ENCODE measurements around the gene CHKA.

DNA sequence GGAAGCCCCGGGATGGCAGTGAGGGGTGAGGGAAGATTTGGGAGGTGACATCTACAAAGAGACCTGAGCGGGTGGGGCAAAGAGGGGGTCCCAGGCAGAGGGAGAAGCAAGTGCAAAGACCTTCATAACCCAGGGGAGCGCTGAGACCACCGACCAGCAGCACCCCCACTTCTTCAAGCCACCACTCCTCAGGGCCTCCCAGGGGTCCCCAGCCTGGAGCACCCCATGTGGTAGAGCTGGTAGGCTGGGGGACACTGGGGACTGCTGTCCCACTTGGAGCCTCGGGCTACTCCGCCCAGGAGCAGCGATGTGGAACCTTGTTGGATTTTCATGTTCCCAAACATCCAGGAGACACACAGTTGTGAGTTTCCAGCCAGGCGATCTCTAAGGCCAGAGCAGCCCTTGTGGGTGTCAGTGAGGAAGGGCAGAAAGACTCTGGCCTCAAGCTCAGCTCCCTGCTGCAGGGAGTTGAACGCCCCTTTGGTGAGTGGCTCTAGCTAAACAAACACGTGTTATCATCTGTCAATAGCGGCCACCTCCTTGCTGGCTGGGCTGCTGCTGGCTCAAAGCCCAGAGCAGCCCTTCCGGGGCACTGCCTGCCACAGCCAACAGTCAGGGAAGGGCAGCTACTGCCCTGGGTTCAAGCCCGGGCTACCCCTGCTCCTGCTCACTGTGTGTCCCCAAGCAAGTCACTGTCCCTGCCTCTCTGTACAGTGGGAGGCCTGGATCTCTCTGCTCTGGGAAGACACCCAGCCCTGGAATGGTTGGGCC, 25.7 kb upstream of the CHKA start:
- TF ChIP-seq TAF1 (IDR thresholded peaks at IDR 0.05; ENCODE audit: borderline replicate concordance, low read depth, low read length) (no peak), POLR2AphosphoS5 (IDR thresholded peaks at IDR 0.05; ENCODE audit: low read depth, low read length) (no peak), MXI1 (IDR thresholded peaks at IDR 0.05; ENCODE audit: low read depth, low read length) (peak; percentile 96), NFIC (IDR thresholded peaks at IDR 0.05; ENCODE audit: borderline replicate concordance) (peak; percentile 22; the same call in 1 of the 2 replicates), RFX5 (IDR thresholded peaks at IDR 0.05; ENCODE audit: low read length) (no peak), YY1 (IDR thresholded peaks at IDR 0.05; ENCODE audit: low read depth) (no peak), TEAD4 (IDR thresholded peaks at IDR 0.05; ENCODE audit: borderline replicate concordance, insufficient read depth) (no peak), EZH2phosphoT487 (IDR thresholded peaks at IDR 0.05; ENCODE audit: borderline replicate concordance, low read depth) (no peak)
- TF ChIP-seq, protein P1, sequence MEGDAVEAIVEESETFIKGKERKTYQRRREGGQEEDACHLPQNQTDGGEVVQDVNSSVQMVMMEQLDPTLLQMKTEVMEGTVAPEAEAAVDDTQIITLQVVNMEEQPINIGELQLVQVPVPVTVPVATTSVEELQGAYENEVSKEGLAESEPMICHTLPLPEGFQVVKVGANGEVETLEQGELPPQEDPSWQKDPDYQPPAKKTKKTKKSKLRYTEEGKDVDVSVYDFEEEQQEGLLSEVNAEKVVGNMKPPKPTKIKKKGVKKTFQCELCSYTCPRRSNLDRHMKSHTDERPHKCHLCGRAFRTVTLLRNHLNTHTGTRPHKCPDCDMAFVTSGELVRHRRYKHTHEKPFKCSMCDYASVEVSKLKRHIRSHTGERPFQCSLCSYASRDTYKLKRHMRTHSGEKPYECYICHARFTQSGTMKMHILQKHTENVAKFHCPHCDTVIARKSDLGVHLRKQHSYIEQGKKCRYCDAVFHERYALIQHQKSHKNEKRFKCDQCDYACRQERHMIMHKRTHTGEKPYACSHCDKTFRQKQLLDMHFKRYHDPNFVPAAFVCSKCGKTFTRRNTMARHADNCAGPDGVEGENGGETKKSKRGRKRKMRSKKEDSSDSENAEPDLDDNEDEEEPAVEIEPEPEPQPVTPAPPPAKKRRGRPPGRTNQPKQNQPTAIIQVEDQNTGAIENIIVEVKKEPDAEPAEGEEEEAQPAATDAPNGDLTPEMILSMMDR (IDR thresholded peaks at IDR 0.05) = no peak
- TF ChIP-seq, protein P2, sequence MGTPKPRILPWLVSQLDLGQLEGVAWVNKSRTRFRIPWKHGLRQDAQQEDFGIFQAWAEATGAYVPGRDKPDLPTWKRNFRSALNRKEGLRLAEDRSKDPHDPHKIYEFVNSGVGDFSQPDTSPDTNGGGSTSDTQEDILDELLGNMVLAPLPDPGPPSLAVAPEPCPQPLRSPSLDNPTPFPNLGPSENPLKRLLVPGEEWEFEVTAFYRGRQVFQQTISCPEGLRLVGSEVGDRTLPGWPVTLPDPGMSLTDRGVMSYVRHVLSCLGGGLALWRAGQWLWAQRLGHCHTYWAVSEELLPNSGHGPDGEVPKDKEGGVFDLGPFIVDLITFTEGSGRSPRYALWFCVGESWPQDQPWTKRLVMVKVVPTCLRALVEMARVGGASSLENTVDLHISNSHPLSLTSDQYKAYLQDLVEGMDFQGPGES (IDR thresholded peaks at IDR 0.05; ENCODE audit: low read depth, low read length) = no peak
- TF ChIP-seq, protein P3, sequence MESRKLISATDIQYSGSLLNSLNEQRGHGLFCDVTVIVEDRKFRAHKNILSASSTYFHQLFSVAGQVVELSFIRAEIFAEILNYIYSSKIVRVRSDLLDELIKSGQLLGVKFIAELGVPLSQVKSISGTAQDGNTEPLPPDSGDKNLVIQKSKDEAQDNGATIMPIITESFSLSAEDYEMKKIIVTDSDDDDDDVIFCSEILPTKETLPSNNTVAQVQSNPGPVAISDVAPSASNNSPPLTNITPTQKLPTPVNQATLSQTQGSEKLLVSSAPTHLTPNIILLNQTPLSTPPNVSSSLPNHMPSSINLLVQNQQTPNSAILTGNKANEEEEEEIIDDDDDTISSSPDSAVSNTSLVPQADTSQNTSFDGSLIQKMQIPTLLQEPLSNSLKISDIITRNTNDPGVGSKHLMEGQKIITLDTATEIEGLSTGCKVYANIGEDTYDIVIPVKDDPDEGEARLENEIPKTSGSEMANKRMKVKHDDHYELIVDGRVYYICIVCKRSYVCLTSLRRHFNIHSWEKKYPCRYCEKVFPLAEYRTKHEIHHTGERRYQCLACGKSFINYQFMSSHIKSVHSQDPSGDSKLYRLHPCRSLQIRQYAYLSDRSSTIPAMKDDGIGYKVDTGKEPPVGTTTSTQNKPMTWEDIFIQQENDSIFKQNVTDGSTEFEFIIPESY (IDR thresholded peaks at IDR 0.05; ENCODE audit: borderline replicate concordance, low read depth) = no peak

Measured in SK-N-SH (cell line).